GM18868 (cell line): Measurements from ENCODE around the gene TRPM1.

Source experiments
- ATAC-seq: cut with Tn5 transposase; IDR thresholded peaks from one replicate; pipeline ENCODE4 v1.9.1; 2021; ENCODE audit warnings: mild to moderate bottlenecking, moderate library complexity; ENCODE audit not compliant: unreplicated experiment

The TRPM1 gene

DNA sequence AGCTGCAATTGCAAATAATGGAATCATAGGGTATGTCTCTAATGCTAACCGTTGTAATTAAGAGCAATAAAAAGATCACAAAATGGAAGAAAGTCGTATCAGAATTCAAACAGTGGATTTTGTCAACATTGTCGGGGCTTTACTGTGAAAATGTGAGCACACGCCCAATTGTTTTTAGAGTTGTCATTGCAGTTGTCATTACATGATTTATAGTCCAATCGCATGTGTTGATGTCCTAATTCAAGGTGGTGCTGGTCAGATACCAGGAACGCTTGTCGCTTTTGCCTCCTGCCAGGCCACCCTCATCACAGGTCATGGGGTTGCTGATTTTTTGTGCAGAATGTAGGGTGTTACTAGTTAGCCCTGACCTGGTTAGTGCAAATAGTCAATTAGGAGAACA, 16.2 kb downstream of the TRPM1 start:
- ATAC-seq, result no peak

DNA sequence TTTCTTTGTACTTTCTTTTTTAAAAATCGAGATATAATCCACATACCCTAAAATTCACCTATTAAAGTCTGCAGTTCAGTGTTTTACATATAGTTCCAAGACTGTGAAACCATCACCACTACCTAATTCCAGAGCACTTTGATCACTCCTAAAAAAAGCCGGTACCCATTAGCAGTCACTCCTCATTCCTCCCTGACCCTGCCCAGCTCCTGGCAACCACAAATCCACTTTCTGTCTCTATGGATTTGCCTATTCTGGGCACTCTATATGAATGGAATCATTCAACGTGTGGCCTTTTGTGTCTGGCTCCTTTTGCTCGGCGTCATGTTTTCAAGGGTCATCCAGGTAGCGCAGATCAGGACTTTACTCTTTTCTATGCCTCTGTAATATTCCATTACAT, 17.3 kb downstream of the TRPM1 start:
- no peak for ATAC-seq

DNA sequence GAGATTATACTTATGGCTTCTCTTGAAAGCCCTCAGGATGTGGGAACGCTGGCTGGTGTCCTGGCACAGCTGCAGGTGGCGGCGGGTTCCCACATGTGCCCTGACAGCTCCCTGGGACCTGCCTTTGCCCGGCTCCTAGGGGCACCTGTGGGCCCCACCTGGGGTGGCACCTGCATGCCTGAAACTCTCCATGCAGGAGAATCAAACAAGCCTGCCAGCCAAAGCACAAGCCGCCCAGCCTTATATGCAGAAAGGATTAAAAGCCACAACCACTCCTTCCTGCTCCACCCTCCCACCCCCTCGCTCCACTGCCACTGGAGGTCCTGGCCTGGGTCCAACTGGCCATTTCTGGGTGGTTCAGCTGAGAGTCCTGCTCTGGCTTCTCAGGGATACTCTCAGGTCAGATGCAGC, 18.1 kb downstream of the TRPM1 start:
- ATAC-seq, result no peak

DNA sequence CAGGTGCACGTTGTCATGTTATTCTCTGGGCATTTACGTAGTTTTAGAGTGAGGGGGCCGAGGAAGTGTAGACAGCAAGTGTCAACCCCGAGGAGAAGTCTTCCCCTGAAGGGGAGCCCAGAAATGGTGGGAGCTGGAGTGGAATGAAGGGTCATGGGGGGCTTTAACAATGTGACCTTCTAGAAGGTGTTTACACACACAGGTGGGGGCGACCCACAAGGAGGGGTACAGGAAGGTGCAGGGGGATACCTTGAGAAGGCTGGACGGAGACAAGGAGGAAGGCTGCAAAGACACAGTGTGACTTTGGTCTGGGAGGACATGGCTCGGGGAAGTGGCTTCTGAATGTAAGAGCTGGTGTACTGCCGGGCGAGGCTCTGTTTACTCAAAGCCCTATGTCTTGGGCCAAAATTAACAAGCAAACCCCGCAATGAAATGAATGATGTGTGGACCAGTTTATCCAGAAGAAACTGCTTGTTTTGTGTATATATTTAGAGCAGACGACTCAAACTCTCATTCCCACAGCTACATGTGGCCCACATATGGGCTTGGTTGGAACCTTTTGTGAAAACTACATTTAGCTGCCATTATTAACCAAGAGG, 18.7 kb downstream of the TRPM1 start:
- ATAC-seq, result no peak

DNA sequence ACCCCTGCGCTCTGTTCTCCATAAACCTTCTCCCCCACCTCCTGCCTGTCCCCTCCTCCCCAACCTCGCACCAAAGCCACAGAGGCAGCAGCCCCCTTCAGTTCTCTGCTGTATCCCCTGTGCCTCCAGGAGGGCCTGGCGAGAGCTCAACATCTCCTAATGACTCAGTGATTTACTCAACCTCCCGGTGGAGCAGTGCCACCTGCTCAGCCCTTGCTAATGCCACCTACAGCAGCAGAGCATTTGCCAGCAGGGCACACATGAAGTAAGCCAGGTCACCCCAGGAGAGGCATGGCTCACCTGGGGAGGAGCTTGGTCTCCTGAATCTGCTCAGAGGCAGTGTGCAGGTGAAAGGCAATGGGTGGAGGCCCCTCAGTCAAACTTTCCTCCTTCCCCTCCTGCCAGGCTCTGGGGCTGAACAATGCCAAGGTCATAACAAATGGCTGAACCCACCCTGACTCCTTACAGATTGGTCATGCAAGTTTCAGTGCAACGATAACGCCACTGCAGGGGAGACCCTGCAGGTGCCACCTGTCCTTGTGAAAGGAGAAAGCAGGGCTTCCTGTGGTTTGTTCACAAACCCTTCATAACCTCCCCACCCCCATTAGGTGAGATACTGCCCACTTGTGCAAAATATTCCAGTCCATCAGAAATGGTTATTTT, 19.8 kb downstream of the TRPM1 start:
- ATAC-seq, result no peak

DNA sequence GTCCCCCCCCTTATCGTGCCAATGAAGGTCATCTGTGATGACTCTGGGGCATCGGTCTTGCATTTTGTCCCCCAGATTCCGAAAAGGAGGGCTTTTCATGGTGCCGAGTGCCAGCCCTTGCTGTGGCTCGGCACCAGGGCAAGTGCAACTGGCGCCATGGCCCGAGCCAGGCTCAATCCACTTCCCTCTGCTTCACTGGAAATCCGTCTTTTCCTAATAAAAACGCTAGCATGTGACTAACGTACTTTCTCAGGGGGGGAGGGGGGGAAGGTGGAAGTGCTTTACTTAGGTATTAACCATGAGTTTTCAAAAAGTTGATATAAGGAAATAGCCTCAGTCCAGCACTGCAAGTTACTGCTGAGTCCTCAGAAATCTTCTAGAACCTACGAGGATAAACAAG, 20.5 kb downstream of the TRPM1 start:
- no peak for ATAC-seq

DNA sequence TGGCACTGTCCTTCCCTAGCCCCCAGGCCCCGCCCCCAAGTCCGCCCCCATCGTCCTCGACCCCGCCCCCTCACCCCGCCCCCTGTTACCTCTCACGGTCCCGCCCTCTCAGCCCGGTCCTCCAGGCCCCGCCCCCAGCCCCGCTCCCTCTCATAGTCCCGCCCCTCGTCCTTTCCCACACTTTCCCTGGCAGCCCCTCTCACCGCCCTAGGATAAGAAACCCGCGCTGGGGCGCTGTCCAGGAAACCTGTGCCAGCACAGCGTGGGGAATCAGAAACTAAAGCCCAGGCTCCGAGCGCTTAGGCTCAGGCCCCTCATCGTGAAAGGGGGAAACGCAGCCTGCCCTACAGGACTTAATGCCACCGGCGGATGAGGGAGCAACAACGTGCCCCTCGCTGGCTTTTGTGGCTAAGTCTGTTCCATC, 20.9 kb downstream of the TRPM1 start:
- ATAC-seq, result no peak

DNA sequence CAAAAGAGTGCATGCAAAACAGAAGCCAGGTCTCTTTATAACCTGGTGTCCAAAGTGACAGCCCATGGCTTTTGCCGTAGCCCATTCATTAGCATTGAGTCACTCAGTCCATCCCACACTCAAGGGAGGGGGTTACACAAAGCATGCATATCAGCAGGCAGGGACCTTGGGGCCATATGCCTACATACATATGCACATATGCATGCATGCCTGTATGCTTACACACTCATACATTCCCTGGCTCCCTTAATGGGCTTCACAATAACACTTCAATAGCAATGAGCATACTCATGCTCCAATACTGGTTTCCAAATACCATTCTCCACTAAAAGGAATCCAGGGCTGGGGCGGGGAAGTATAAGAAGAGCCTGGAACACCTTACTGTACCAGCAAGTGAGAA, 22.0 kb downstream of the TRPM1 start:
- ATAC-seq, result no peak

DNA sequence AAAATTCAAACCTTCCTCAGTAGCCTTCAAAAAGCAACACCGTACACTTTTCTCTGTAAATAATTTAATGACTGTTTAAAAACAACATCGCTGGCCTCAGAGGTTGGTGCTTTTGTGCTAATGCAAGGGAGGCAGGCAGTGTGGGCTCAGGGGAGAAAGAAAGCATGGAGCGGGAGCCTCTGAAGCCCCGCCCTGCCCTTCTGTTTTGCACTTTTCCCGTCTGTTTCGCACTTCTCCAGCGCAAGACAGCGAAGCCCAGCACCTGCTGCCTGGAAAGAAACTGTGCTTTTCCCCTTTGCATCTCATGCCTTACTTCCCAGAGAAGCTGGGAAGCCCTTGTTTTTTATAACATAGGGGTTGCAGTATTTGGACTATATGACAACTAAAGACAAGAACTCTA, 23.1 kb downstream of the TRPM1 start:
- no peak for ATAC-seq

DNA sequence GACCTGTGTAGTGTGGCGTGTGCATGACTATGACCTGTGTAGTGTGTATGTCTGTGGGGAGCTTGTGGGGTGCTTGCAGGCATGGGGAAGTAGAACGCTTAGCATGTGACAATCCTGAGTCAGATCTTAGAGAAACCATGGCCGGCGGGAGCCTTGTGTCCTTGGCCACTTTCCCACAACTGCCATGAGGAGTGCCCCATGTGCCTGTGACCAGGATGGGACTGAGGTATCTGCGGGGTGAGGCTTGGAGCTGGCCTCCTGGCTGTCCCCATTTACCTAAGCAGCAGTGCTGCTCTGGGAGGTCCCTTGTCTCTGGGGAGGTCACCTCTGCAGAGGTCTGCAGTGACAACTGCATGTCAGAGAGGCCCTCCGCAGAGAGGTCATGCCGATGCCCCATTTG, 23.6 kb downstream of the TRPM1 start:
- ATAC-seq, result no peak

DNA sequence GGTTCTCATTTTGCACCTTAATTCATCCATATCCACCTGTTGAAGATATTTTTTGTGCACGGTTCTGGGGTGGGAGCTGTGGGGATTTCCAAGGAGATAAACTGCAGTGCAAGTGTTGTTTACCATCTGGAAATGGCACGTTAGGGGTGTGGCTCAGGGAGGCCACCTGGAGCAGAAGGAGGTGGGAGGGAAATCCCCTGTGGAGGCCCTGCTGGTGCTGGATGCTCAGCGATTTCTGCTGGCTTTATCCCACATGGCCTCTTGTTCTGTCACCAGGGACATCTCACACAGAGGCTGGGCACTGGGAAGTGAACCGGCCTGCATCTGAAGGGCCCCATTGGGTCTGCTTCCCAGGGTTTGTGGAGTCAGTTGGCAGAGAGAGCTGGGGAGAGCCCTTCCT, 24.3 kb downstream of the TRPM1 start:
- ATAC-seq, result no peak

DNA sequence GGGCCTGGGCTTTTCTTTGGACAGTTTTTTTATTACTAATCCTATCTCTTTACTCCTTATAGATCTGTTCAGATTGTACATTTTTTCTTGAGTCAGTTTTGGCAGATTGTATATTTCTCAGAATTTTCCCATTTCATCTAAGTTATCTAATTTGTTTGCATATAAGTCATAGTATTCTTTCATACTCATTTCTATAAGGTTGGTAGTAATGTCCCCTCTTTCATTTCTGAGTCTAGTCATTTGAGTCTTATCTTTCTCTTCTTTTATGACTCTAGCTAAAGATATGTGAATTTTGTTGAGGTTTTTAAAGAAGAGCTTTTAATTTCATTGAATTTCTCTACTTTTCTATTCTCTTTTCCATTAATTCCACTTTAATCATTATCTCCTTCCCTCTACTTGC, 27.2 kb downstream of the TRPM1 start:
- ATAC-seq, result no peak

DNA sequence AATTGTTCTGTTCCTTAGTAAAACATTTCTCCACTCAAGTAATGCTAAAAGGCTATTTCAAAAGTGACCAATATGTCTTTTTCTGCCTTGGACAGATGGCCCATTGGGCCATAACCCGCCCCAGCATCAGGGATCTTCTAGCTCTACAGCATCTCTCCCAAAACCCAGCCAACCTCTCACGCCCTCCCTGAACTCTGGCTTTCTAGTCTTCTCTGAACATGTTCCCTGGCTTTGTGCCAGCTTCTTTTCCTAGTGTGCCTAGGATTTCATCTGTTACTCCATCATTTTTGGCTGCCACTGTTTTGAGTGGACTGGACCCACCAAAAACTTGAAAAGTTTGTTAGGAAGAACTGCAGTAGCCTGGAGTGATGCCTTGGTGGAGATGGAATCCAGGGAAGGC, 30.7 kb downstream of the TRPM1 start:
- no peak for ATAC-seq

DNA sequence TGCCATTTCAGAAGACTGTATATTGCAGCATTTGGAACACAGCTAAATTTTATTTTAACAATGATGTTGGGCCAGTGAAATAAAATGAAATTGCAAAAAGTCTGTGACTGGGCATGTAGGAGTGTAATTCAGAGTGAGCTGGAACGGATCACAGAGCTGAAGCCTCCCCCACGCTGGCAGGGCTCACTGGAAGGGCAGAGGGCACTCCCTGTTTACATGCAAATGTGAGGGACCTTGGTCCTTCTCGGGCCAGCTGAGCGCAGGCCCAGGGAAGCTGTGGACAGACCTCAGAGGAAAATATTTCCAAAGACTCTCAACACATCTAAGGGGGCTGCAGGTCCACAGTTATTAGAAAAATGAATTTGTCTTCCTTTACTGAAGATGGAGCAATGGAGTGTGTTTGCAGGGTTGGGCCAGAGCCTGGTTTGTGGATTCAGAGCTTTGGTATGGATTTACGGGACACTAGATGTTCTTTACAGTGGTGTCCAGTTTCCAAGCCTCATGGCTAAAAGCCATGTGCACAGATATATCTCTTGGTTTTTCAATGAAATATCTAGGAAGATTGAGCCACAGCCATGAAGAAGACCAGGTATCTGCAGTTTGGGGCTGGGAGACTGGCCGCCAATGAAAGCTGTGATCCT, 32.0 kb downstream of the TRPM1 start:
- no peak for ATAC-seq

DNA sequence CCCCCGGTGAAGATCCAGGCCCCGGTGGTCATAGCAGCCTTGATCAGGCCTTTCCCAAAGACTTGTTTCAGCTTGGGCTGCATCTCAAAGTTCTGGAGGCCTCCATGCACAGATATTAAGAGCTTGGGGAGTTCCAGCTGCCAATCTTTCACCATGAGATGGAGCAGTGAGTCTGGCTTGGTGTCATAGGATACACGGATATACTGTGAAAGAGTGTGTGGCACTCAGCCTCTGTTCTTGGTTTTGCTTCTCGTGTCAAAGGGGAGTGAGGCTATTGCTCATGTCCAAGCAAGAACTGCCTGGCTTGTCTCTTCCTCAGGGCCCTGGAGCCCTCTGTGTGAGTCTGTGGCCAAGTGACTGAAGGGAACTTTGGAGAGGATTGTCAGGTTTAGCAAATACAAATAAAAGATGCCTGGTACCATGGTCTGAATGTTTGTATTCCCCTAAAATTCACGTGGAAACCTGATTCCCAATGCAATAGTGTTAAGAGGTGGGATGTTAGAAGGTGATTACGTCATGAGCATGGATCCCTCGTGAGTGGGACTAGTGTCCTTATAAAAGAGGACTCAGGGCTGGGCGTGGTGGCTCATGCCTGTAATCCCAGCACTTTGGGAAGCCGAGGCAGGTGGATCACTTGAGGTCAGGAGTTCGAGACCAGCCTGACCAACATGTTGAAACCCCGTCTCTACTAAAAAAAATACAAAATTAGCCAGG, 33.5 kb downstream of the TRPM1 start:
- ATAC-seq, result no peak

DNA sequence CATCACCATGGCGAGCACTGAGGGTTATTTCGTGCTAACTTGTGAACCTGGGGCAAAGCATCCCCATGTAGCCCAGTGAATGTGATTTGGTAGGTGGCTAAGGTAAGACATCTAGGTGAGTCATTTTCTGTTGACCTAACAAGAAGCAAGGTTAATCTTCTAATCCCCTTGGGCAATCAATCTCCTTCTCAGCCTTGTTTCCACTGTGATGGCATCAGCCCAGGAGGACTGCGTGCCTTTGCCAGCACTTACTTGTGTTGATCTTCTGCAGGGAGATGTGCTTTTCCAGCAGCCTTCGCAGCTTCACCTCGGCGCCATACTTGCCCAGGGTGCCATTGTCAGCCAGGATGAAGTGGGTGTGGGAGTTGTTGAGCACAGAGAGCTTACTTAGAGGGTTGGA, 35.7 kb downstream of the TRPM1 start:
- no peak for ATAC-seq

DNA sequence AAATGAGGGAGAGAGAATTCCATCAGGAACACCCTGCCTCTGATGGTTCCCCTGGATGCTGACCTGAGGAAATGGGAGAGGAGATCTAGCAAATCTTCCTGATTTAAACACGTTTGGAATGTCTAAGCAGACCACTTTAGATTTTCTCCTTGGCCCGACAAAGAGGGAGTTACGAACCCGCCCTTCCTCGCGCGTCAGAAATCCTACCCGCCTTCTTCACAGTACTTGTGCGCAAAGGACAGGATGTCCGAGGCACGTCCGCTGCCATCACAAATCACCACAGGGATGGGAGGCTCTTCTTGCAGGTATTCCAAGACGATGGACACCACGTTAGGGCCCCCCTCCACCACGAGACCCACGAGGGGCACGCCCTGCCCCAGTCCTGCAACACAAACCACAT, 38.6 kb downstream of the TRPM1 start:
- ATAC-seq, result no peak

DNA sequence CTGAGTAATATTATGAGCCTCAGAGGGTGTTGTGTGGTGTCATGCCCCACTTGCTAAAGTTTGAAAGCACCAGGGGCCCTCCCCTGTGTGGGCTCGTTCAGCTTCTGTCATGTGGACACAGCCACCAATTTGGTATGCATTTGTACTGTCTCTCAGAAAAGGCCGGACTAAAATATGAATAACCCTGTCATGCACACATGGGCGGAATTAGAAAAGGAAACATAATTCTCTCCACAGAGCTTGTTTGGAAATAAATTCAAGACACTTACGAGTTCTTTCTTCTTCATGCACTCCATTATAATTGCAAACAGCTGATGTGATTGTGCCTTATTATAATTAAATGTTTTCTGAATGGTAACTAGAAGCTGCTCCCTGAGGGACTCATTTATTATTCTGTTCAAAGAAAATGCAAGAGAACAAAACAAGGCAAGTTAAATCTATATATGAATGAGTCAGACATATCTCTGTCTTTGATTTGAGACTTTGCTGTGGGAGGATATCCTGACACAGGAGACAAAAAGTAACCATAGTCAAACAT, 39.1 kb downstream of the TRPM1 start:
- peak; percentile 94 for ATAC-seq

DNA sequence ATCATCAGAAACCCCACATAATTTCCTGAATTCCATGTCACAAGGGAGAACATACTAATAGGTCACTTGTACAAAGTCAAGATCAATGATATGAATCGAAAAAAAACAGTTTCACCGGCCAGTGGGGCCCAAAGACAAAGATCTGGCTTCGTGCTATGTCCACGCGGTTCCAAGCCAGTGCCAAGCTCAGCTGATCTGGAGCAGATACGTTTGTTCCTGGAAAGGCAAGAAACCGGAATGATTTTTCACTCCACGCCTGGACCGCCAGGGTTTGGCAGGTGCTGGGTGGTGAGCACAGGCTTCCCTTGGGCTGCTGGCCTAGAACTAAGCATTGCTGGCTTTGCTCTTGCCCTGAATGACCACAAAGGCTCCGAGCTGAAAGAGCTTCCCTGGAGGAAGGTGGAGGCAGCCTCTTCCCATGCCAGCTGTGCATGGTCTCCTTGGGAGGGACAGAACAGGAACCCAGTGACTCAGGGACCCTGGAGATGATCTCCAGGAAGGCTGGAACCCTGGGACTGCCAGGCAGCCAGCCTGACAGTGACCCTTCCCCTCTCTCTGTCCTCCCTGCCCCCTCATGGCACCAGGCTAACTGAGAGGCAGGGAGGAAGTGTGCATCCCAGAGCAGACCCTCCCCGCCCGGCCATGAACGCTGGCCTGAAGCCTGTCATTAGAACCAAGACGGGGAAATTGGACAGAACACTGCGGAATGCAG, 40.9 kb downstream of the TRPM1 start:
- ATAC-seq, result no peak

DNA sequence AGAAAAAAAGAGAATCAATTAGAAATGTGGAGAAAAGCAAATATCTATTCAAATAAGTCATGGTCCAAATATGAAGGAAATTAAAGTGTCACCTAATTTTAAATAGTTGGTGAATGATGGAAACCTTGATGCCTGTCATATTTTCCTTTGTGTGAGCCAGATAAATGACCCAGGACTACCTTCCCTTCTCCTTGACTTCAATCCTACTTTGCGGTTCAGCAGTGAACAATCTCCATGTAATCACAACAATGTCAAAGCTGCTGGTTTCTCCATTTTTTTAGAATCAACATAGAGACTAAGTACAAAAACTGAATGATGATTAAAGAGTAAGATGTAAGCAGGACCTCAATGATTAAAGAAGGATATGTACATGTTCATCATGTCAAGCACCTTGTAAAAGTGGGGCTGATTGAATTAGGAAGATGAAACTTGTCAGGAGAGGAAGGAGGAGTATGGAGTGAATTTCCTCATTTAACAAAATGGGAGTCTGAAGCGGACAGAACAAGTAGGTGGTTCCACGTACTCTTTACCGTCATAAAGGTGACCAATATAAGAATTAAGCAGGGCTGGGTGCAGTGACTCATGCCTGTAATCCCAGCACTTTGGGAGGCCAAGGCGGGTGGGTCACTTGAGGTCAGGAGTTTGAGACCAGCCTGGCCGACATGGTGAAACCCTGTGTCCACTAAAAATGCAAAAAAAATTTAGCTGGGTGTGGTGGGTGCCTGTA, 43.1 kb downstream of the TRPM1 start:
- ATAC-seq, result no peak
